A549 (cell line): ENCODE results near the gene THADA. TPM values are rescaled to one million over a fixed set of nuclear protein-coding genes. Genes with fewer than 3 reads are reported as not detected.

Source experiments
- ATAC-seq, 2 experiments: fragments of 200-7000 bp in 1 of 2; fragments of >200 bp in 1 of 2; cut with Nextera tagmentation in 1 of 2; cut with Tn5 transposase in 1 of 2; 3 replicates each; pipeline versions ENCODE4 v1.8.0 to v1.9.1; 2018 to 2020; ENCODE audit warnings: mild to moderate bottlenecking in 1 of 2, moderate library complexity in 1 of 2
- CTCF ChIA-PET: fragments of 300-600 bp; sonication (Branson Sonifier 250); formaldehyde crosslinking; extraction: SDS; loops from one replicate; lab custom pipeline; 2021; ENCODE audit warnings: antibody characterized with exemption, inconsistent platforms; lab: Yijun Ruan, JAX
- POLR2A ChIA-PET: fragments of 350-600 bp; formaldehyde crosslinking; extraction: SDS; loops from one replicate; lab custom pipeline; 2021; ENCODE audit warnings: antibody characterized with exemption, inconsistent platforms; lab: Yijun Ruan, JAX
- DNase-seq, 2 experiments: peaks; one replicate each; pipeline versions ENCODE4 v3.0.0 to v3.0.0-alpha.2; 2011 to 2016; ENCODE audit warnings: low read depth in 1 of 2, low spot score in 1 of 2
- FAIRE-seq: peaks from 2 replicates; lab custom pipeline; 2011; peaks lifted over from hg19 to GRCh38; lab: Jason Lieb, UNC
- H3K27ac ChIP-seq, 2 experiments: fragments of >200 bp; sonication (Bioruptor Twin); formaldehyde crosslinking; 3 replicates each; pipeline ENCODE4 v1.5.1; 2016 to 2017
- H3K4me1 ChIP-seq: fragments of >200 bp; sonication (Bioruptor Twin); formaldehyde crosslinking; 3 replicates; pipeline ENCODE4 v1.6.1; 2016
- H3K4me2 ChIP-seq: fragments of >200 bp; sonication (Bioruptor Twin); formaldehyde crosslinking; 3 replicates; pipeline ENCODE4 v1.6.1; 2016
- H3K4me3 ChIP-seq: fragments of >200 bp; sonication (Bioruptor Twin); formaldehyde crosslinking; 3 replicates; pipeline ENCODE4 v1.5.1; 2016
- H3K9me3 ChIP-seq: fragments of >200 bp; sonication (Bioruptor Twin); formaldehyde crosslinking; 3 replicates; pipeline ENCODE4 v1.6.1; 2016
- CBX8 ChIP-seq: fragments of 200-600 bp; sonication (generic); IDR thresholded peaks from 2 replicates; pipeline ENCODE4 v1.6.1; 2016
- FOSL2 ChIP-seq, 2 experiments: fragments of 450-650 bp in 1 of 2; fragments of >200 bp in 1 of 2; sonication (Bioruptor Twin) in 1 of 2; formaldehyde crosslinking; IDR thresholded peaks; 2 replicates each; pipeline versions ENCODE4 v1.5.0 to v1.6.1; 2016 to 2020; ENCODE audit warnings: mild to moderate bottlenecking in 1 of 2, moderate library complexity in 1 of 2
- GATA3 ChIP-seq: IDR thresholded peaks from 2 replicates; pipeline ENCODE4 v1.6.1; 2012; ENCODE audit warnings: borderline replicate concordance
- HEYL ChIP-seq: fragments of 250-450 bp; sonication (Bioruptor Pico); IDR thresholded peaks from 2 replicates; pipeline ENCODE4 v1.8.0; 2021; ENCODE audit warnings: mild to moderate bottlenecking, moderate library complexity
- HOXB13 ChIP-seq: fragments of 250-450 bp; sonication (Bioruptor Pico); IDR thresholded peaks from 2 replicates; pipeline ENCODE4 v1.5.0; 2020; ENCODE audit warnings: low read depth, mild to moderate bottlenecking, moderate library complexity
- JUNB ChIP-seq: fragments of >200 bp; sonication (Bioruptor Twin); formaldehyde crosslinking; IDR thresholded peaks from 2 replicates; pipeline ENCODE4 v1.6.1; 2016
- KDM1A ChIP-seq: fragments of 200-600 bp; sonication (generic); IDR thresholded peaks from 2 replicates; pipeline ENCODE4 v1.6.1; 2016; ENCODE audit warnings: low read depth, mild to moderate bottlenecking
- NPAS2 ChIP-seq: fragments of 250-450 bp; sonication (Bioruptor Pico); IDR thresholded peaks from 2 replicates; pipeline ENCODE4 v1.8.0; 2022; ENCODE audit warnings: mild to moderate bottlenecking, moderate library complexity, borderline replicate concordance
- POLR2AphosphoS2 ChIP-seq: conservative IDR thresholded peaks from 2 replicates; pipeline ENCODE4 v1.6.1; 2012; ENCODE audit warnings: low read length, improper control_type of control experiment, inconsistent platforms
- RAD21 ChIP-seq, 2 experiments: fragments of >200 bp in 1 of 2; sonication (Bioruptor Twin) in 1 of 2; formaldehyde crosslinking in 1 of 2; IDR thresholded peaks in 1 of 2; conservative IDR thresholded peaks in 1 of 2; 2 replicates in 1 of 2; 3 replicates in 1 of 2; pipeline ENCODE4 v1.6.1; 2012 to 2018; ENCODE audit warnings: inconsistent platforms in 1 of 2
- RFX5 ChIP-seq: fragments of 450-650 bp; IDR thresholded peaks from 2 replicates; pipeline ENCODE4 v1.7.1; 2014; ENCODE audit warnings: antibody characterized with exemption, mild to moderate bottlenecking, moderate library complexity
- RNF2 ChIP-seq: fragments of 200-600 bp; sonication (generic); IDR thresholded peaks from 2 replicates; pipeline ENCODE4 v1.6.1; 2016; ENCODE audit warnings: low read depth, mild to moderate bottlenecking, antibody characterized with exemption, moderate library complexity, borderline replicate concordance
- SREBF2 ChIP-seq: fragments of 450-650 bp; IDR thresholded peaks from 2 replicates; pipeline ENCODE4 v1.6.1; 2014; ENCODE audit warnings: mild to moderate bottlenecking, moderate library complexity
- ZSCAN20 ChIP-seq: fragments of 250-450 bp; sonication (Bioruptor Pico); IDR thresholded peaks from 2 replicates; pipeline ENCODE4 v1.8.0; 2022; ENCODE audit warnings: mild to moderate bottlenecking, moderate library complexity
- WGBS: methylation state at CpG from one replicate; pipeline ENCODE4 v1.1.6; 2017; ENCODE audit errors: missing lambda C conversion rate; 5-methylcytosine and 5-hydroxymethylcytosine counted together
- polyA plus RNA-seq, 4 experiments: library from polyadenylated mRNA; depleted of rRNA in 3 of 4; stranded (reverse); fragments of >200 nt; fragmentation: RNase III in 1 of 4; extraction: RNeasy Plus Mini Kit Qiagen cat#74134 plus additional on column Dnase treatment in 1 of 4; gene quantifications; 2 replicates in 3 of 4; 3 replicates in 1 of 4; pipeline ENCODE4 v1.2.3, GENCODE V29; 2011 to 2017
- TF ChIP-seq, protein P1 (sequence below): fragments of 150-350 bp; IDR thresholded peaks from 2 replicates; pipeline ENCODE4 v1.6.1; 2014; ENCODE audit warnings: low read depth, mild to moderate bottlenecking, low read length
- TF ChIP-seq, protein P2 (sequence below): IDR thresholded peaks from 2 replicates; pipeline ENCODE4 v1.6.1; 2012

Gene THADA
- polyA plus RNA-seq, 2 of the 4 experiments (the other 2 are of a cell fraction) = 21.8 to 37.9 TPM

DNA sequence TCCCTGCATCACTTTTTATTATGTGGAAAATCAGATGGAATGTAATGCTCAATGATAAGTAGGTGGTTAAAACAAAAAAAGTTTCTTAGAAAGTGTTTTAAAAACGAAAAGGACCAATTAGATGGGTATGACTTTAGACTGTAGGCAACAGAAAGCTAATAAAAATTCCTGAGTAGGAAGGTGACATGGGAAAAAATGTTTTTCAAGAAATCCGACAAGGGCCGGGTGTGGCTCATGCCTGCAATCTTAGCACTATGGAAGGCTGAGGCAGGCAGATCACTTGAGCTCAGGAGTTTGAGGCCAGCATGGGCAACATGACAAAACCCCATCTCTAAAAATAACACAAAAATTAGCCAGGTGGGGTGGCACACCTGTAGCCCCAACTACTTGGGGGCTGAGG, 126.1 kb downstream of the THADA start (continued):
- TF ChIP-seq HOXB13 (CRISPR knock-in tag) (no peak), RFX5 (no peak), POLR2AphosphoS2 (no peak)
- TF ChIP-seq, protein P1, sequence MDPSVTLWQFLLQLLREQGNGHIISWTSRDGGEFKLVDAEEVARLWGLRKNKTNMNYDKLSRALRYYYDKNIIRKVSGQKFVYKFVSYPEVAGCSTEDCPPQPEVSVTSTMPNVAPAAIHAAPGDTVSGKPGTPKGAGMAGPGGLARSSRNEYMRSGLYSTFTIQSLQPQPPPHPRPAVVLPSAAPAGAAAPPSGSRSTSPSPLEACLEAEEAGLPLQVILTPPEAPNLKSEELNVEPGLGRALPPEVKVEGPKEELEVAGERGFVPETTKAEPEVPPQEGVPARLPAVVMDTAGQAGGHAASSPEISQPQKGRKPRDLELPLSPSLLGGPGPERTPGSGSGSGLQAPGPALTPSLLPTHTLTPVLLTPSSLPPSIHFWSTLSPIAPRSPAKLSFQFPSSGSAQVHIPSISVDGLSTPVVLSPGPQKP = no peak

DNA sequence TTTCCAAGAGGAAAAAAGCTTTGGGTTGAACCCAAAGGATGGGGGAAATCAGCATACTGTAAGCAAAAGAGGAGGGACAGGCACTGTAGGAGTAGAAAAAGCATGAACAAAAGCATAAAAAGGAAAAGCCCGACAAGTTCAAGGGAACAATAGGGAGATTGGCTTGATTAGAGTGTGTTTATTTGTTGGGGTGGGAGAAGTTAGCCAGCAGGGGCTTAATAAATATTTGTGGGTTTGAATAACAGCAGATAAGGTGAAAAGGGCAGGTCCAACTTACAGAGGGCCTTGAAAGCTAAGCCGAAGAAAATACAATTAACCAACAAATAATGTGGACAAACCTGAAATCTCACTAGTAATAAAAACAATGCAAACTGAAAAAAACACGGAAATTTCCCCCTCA, 126.7 kb downstream of the THADA start:
- Histone ChIP-seq H3K4me1 (peaks cover 41% of the 10 kb centered on the region), H3K27ac (peak overlapping the region in 1 of 2 experiments; percentile 6; a peak in 1 of 6 replicates), H3K4me3 (no peak overlapping the region), H3K4me2 (no peak overlapping the region), H3K9me3 (no peaks in the 10 kb centered on the region)
- CTCF ChIA-PET = interaction anchor here (1.1 to 1.2 kb wide), 2 partner anchors 15 kb away, joined by 3 to 4 read pairs; no protein-coding TSS in a partner anchor
- ATAC-seq (no peak), DNase-seq (no peak), FAIRE-seq (no peak)
- WGBS = 62% methylated on average over 3 of the region's 3 CpGs
- TF ChIP-seq ZSCAN20 (CRISPR knock-in tag) (no peak), KDM1A (no peak), HEYL (no peak), SREBF2 (no peak), POLR2AphosphoS2 (no peak), GATA3 (no peak), RAD21 (conservative IDR thresholded peaks at IDR 0.05 in 1 of 2, IDR thresholded peaks at IDR 0.05 in 1 of 2) (no peak), RNF2 (no peak)
- TF ChIP-seq, protein P1 = no peak
- TF ChIP-seq, protein P2, sequence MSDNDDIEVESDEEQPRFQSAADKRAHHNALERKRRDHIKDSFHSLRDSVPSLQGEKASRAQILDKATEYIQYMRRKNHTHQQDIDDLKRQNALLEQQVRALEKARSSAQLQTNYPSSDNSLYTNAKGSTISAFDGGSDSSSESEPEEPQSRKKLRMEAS = no peak
- POLR2A ChIA-PET = no interaction called here

DNA sequence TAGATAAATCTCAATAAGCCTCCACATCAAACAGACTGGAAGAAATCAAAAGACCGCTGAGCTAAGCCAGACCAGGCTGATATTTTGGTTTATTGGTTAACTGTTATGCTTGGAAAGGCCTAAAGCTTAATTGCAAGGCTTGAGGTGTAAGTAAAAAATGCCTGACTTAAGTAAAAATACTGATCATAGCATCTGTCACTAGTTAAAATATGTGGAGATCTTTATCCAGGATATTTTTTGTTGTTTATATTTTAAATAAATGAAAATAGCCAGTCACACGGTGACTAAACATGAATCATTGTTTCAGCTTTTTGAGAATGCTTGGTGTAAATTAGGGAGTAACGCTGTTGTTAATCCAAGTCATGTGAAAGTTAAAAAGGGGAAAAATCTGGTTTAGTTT, 127.9 kb downstream of the THADA start:
- H3K4me3 ChIP-seq = no peak overlapping the region
- DNase-seq (no peak), FAIRE-seq (no peak), ATAC-seq (no peak)
- peak overlapping the region in 1 of 2 experiments; percentile 30; a peak in 1 of 6 replicates for H3K27ac ChIP-seq
- CTCF ChIA-PET = interaction anchor here (1.2 kb wide), 1 partner anchor 16 kb away, joined by 4 read pairs; no protein-coding TSS in a partner anchor
- H3K9me3 ChIP-seq = no peaks in the 10 kb centered on the region
- POLR2A ChIA-PET = no interaction called here
- TF ChIP-seq JUNB = peak; percentile 53
- TF ChIP-seq GATA3 = peak; percentile 53; the same call in 1 of the 2 replicates
- no peak for TF ChIP-seq FOSL2 (IDR thresholded peaks at IDR 0.05)
- TF ChIP-seq FOSL2 (CRISPR knock-in tag; IDR thresholded peaks at IDR 0.05) = peak; percentile 57; the same call in 1 of the 2 replicates
- no peak for TF ChIP-seq CBX8
- H3K4me1 ChIP-seq = peaks cover 53% of the 10 kb centered on the region
- 52% methylated on average over 3 of the region's 3 CpGs for WGBS
- peak overlapping the region; percentile 41 for H3K4me2 ChIP-seq

DNA sequence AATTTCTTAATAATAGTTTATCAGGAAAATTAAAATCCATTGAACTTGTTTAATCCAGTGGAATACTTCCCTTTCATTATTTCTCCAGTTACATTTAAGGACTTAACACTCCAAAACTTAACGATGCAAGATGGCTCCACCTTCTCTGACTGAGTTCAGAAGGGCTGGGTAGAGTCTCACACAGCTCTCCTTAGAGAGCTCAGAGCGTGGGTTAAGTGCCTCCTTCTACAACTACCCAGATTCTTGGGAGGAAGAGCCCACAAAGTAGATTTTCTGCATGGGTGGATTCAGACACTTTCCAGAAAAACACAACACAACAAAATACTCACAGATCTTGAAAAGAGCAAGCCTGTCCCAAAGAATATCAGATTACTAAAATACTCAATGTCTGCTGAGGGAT, 130.6 kb downstream of the THADA start:
- no peak overlapping the region; a peak in 1 of 6 replicates for H3K27ac ChIP-seq
- H3K9me3 ChIP-seq = no peaks in the 10 kb centered on the region
- CTCF ChIA-PET = interaction anchor here (0.9 to 2.6 kb wide), 4 partner anchors 10 to 637 kb away, joined by 3 to 9 read pairs (median 3); no protein-coding TSS in a partner anchor
- WGBS = 80% methylated on average over 2 of the region's 2 CpGs
- POLR2A ChIA-PET = no interaction called here
- no peak overlapping the region for H3K4me3 ChIP-seq
- no peak overlapping the region for H3K4me2 ChIP-seq
- no peak for TF ChIP-seq NPAS2 (CRISPR knock-in tag)
- no peak for DNase-seq
- no peak for FAIRE-seq
- peaks cover 80% of the 10 kb centered on the region for H3K4me1 ChIP-seq
- no peak for ATAC-seq
